ENCODE results near the gene MICU2.

The MICU2 gene

DNA sequence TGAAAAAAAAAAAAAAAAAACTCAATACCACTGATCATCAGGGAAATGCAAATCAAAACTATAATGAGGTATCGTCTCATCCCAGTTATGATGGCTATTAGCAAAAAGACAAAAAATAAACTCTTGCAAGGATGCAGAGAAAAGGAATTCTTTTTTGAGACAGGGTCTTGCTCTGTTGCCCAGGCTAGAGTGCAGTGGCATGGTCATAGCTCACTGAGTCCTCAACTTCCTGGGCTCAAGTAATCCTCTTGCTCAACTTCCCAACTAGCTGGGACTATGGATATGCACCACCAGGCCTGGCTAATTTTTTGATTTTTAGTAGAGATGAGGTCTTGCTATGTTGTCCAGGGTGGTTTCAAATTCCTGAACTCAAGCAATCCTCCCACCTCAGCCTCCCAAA lies 59.5 kb downstream of the MICU2 start:
- Histone ChIP-seq H3K9me3 (ENCODE audit: low read depth, low read length) (no peaks in the 10 kb centered on the region), H3K36me3 (ENCODE audit: insufficient read depth, low read length) (peaks cover 6% of the 10 kb centered on the region), H3K27ac (no peak overlapping the region), H3K9ac (ENCODE audit: insufficient read length) (no peak overlapping the region), H3K4me3 (no peak overlapping the region)
- no peak for DNase-seq (ENCODE audit: low read depth, low spot score)
- TF ChIP-seq EZH2 (IDR thresholded peaks at IDR 0.05) (no peak), POLR2AphosphoS5 (IDR thresholded peaks at IDR 0.05; ENCODE audit: borderline replicate concordance, low read depth, low read length) (no peak), FOXP2 (optimal IDR thresholded peaks at IDR 0.05; ENCODE audit: control extremely low read depth, extremely low read length, insufficient read depth) (no peak)

DNA sequence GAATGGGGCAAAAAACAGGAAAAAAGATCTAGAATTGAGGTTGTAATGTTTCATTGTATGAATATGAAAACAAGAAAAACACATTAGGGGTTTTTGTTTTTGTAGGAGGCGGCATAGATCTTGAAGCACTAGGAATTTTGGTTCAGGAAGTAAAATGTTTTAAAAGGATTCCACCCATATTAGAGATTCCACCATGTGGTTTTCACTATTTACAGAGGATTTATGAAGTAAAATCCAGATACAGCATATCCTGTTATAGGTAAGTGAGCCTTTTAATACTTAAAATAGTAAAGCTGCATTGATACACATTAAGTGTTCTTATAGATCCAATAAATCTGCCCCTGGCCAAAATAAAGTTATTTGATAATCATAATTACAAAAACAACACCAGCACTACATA lies 61.4 kb downstream of the MICU2 start:
- DNase-seq (ENCODE audit: low read depth, low spot score), result no peak
- Histone ChIP-seq H3K9ac (ENCODE audit: insufficient read length) (no peak overlapping the region), H3K27ac (no peak overlapping the region), H3K4me3 (no peak overlapping the region), H3K36me3 (ENCODE audit: insufficient read depth, low read length) (peaks cover 7% of the 10 kb centered on the region), H3K9me3 (ENCODE audit: low read depth, low read length) (no peaks in the 10 kb centered on the region)
- TF ChIP-seq FOXP2 (optimal IDR thresholded peaks at IDR 0.05; ENCODE audit: control extremely low read depth, extremely low read length, insufficient read depth) (no peak), EZH2 (IDR thresholded peaks at IDR 0.05) (no peak), POLR2AphosphoS5 (IDR thresholded peaks at IDR 0.05; ENCODE audit: borderline replicate concordance, low read depth, low read length) (no peak)

DNA sequence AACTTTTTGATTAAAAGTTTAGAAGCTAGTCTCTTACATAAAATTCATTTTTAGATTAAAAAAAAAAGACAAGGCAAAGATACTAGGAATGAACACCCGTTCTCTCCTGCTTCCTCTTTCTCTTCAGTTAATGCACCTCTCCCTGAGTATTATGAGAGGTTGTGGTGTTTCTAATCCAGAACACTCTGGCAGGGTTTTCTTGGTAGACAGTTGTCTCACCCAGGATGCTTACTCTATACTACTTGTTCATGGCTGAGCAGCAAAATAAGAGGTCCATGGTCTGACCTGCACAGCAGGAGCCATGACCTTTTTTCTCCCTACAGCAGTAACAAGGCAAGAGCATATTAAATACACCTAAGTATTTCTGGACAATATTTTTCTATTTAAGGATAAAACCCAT lies 62.0 kb downstream of the MICU2 start:
- no peak for TF ChIP-seq FOXP2 (optimal IDR thresholded peaks at IDR 0.05; ENCODE audit: control extremely low read depth, extremely low read length, insufficient read depth)
- no peak for TF ChIP-seq EZH2 (IDR thresholded peaks at IDR 0.05)
- no peak for TF ChIP-seq POLR2AphosphoS5 (IDR thresholded peaks at IDR 0.05; ENCODE audit: borderline replicate concordance, low read depth, low read length)
- H3K9ac ChIP-seq (ENCODE audit: insufficient read length), result no peak overlapping the region
- no peak overlapping the region for H3K4me3 ChIP-seq
- H3K27ac ChIP-seq, result no peak overlapping the region
- no peak for DNase-seq (ENCODE audit: low read depth, low spot score)
- H3K9me3 ChIP-seq (ENCODE audit: low read depth, low read length), result no peaks in the 10 kb centered on the region
- H3K36me3 ChIP-seq (ENCODE audit: insufficient read depth, low read length), result peaks cover 6% of the 10 kb centered on the region; the same call in 1 of the 2 replicates

DNA sequence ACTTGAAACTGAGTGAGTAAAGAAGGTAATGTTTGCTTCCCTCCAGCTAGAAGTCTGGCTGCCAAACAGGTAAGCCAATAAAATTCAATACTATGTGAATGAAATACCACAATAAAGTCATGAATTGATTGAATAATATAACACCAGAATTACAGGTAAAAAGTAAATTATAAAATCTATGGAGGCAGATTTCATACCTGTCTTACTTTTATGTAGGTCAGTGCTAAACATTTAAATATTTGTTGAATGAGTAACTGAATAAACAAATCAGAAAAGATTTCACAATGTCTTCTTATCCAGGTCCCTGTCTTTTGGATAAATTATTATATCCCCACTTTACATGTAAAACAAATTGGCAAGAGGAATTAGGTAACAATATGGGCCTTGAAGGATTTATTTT lies 62.7 kb downstream of the MICU2 start:
- no peak overlapping the region for H3K4me3 ChIP-seq
- peaks cover 6% of the 10 kb centered on the region for H3K36me3 ChIP-seq (ENCODE audit: insufficient read depth, low read length)
- TF ChIP-seq EZH2 (IDR thresholded peaks at IDR 0.05), result no peak
- TF ChIP-seq FOXP2 (optimal IDR thresholded peaks at IDR 0.05; ENCODE audit: control extremely low read depth, extremely low read length, insufficient read depth), result no peak
- no peak for TF ChIP-seq POLR2AphosphoS5 (IDR thresholded peaks at IDR 0.05; ENCODE audit: borderline replicate concordance, low read depth, low read length)
- DNase-seq (ENCODE audit: low read depth, low spot score), result no peak
- H3K9ac ChIP-seq (ENCODE audit: insufficient read length), result no peak overlapping the region
- H3K9me3 ChIP-seq (ENCODE audit: low read depth, low read length), result no peaks in the 10 kb centered on the region
- no peak overlapping the region for H3K27ac ChIP-seq

DNA sequence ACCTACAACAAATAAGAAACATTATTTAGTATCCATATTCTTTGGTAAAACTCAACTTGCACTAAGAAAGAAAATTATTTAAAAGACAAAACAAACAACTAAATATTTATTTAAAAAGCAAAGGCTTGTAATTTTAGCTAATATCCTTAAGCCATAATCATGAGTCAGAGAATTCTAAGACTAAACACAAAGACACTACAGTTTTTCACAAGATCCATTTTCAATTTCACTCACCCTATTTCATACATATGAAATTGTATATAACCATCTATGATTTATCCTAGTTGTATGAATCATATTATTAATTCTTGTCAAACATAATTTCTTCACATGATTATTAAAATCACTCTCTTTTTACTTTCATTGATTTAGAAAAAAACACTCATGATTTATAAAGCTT lies 64.3 kb downstream of the MICU2 start:
- no peak for DNase-seq (ENCODE audit: low read depth, low spot score)
- no peaks in the 10 kb centered on the region for H3K9me3 ChIP-seq (ENCODE audit: low read depth, low read length)
- TF ChIP-seq EZH2 (IDR thresholded peaks at IDR 0.05), result no peak
- no peak for TF ChIP-seq POLR2AphosphoS5 (IDR thresholded peaks at IDR 0.05; ENCODE audit: borderline replicate concordance, low read depth, low read length)
- no peak for TF ChIP-seq FOXP2 (optimal IDR thresholded peaks at IDR 0.05; ENCODE audit: control extremely low read depth, extremely low read length, insufficient read depth)
- H3K36me3 ChIP-seq (ENCODE audit: insufficient read depth, low read length), result peaks cover 6% of the 10 kb centered on the region
- H3K9ac ChIP-seq (ENCODE audit: insufficient read length), result no peak overlapping the region
- no peak overlapping the region for H3K27ac ChIP-seq
- H3K4me3 ChIP-seq, result no peak overlapping the region

DNA sequence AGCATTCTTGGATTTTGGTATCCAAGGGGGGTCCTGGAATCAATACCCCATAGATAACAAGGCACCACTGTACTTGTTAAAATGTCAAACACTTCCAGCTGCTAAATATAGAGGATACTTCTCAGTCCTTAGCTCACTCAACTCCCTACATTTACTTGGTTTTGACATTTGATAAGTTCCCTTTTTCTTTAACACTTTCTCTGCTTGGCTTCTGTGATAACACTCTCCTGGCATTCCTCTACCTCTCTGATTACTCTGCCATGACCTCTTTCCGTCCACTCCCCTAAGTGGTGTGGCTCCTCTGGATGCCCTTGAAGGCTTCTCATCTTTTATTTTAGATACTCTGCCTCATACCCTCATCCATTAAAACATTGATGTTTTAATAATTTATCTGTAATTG lies 65.2 kb downstream of the MICU2 start:
- Histone ChIP-seq H3K4me3 (no peak overlapping the region), H3K36me3 (ENCODE audit: insufficient read depth, low read length) (peaks cover 6% of the 10 kb centered on the region), H3K27ac (no peak overlapping the region), H3K9me3 (ENCODE audit: low read depth, low read length) (no peaks in the 10 kb centered on the region), H3K9ac (ENCODE audit: insufficient read length) (no peak overlapping the region)
- no peak for TF ChIP-seq POLR2AphosphoS5 (IDR thresholded peaks at IDR 0.05; ENCODE audit: borderline replicate concordance, low read depth, low read length)
- TF ChIP-seq FOXP2 (optimal IDR thresholded peaks at IDR 0.05; ENCODE audit: control extremely low read depth, extremely low read length, insufficient read depth), result no peak
- no peak for TF ChIP-seq EZH2 (IDR thresholded peaks at IDR 0.05)
- no peak for DNase-seq (ENCODE audit: low read depth, low spot score)

DNA sequence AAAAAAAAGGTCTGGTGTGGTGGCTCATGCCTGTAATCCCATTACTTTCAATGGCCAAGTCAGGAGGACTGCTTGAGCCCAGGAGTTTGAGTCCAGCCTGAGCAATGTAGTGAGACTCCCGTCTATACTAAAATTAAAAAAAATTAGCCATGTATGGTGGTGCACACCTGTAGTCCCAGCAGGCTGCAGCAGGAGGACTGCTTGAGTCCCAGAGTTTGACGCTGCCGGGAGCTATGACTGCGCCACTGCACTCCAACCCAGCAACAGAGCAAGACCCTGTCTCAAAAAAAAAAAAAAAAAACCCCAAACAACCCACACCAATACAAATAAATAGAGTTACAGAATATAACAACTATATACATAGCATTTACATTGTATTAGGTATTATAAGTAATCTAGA lies 65.7 kb downstream of the MICU2 start:
- Histone ChIP-seq H3K4me3 (no peak overlapping the region), H3K27ac (no peak overlapping the region), H3K36me3 (ENCODE audit: insufficient read depth, low read length) (peaks cover 6% of the 10 kb centered on the region), H3K9me3 (ENCODE audit: low read depth, low read length) (no peaks in the 10 kb centered on the region), H3K9ac (ENCODE audit: insufficient read length) (no peak overlapping the region)
- no peak for TF ChIP-seq POLR2AphosphoS5 (IDR thresholded peaks at IDR 0.05; ENCODE audit: borderline replicate concordance, low read depth, low read length)
- TF ChIP-seq EZH2 (IDR thresholded peaks at IDR 0.05), result no peak
- TF ChIP-seq FOXP2 (optimal IDR thresholded peaks at IDR 0.05; ENCODE audit: control extremely low read depth, extremely low read length, insufficient read depth), result no peak
- DNase-seq (ENCODE audit: low read depth, low spot score), result no peak

DNA sequence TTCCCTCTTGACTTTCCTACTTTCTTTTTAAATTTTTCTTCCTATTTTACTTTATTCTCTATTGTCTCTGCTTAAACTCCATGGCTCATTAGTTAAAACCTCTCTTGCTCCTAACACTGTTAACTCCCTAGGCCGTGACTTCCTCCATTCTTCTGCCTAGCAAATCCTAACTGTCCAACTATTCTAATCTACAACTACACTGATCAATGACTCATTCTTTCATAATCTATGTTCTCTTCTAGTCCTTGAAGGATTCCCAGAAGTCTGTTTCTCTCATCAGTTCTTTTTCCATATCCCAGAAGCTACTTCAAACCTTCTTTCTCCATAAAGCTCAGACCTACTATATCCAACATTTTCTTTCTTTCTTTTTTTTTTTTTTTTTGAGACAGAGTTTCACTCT lies 66.9 kb downstream of the MICU2 start:
- Histone ChIP-seq H3K27ac (no peak overlapping the region), H3K9ac (ENCODE audit: insufficient read length) (no peak overlapping the region)
- no peak for TF ChIP-seq POLR2AphosphoS5 (IDR thresholded peaks at IDR 0.05; ENCODE audit: borderline replicate concordance, low read depth, low read length)
- no peak for TF ChIP-seq FOXP2 (optimal IDR thresholded peaks at IDR 0.05; ENCODE audit: control extremely low read depth, extremely low read length, insufficient read depth)
- TF ChIP-seq EZH2 (IDR thresholded peaks at IDR 0.05), result no peak

DNA sequence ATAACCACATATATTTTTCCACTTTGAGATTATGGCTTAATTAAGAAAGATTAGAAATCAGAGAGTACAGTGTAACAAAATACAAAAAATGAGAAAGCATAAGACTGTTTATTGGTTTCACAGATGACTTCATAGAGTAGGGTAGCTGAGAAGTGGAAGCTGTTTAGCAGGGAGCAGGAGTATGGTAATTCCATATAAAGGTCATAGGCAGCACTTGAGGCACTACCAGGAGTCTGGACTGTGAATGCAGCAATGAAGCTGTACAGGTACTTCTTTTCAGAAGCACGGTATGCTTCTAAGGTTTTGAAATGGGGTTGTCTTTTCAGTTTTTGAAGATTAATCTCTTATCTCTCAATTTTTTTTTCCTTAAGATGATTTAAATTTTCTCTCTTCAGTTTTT lies 69.2 kb downstream of the MICU2 start:
- H3K36me3 ChIP-seq (ENCODE audit: insufficient read depth, low read length), result peaks cover 6% of the 10 kb centered on the region
- no peak overlapping the region for H3K27ac ChIP-seq
- H3K9me3 ChIP-seq (ENCODE audit: low read depth, low read length), result no peaks in the 10 kb centered on the region
- no peak overlapping the region for H3K4me3 ChIP-seq
- no peak for TF ChIP-seq POLR2AphosphoS5 (IDR thresholded peaks at IDR 0.05; ENCODE audit: borderline replicate concordance, low read depth, low read length)
- no peak overlapping the region for H3K9ac ChIP-seq (ENCODE audit: insufficient read length)
- no peak for DNase-seq (ENCODE audit: low read depth, low spot score)

More for the DNA sequence above, 66.9 kb downstream of the MICU2 start:
- H3K4me3 ChIP-seq, result no peak overlapping the region
- peaks cover 6% of the 10 kb centered on the region for H3K36me3 ChIP-seq (ENCODE audit: insufficient read depth, low read length)
- DNase-seq (ENCODE audit: low read depth, low spot score), result no peak
- H3K9me3 ChIP-seq (ENCODE audit: low read depth, low read length), result no peaks in the 10 kb centered on the region

All from SK-N-MC (cell line).